K562 (cell line): ENCODE measurements around the gene NDUFB7. TPM values are rescaled to one million over a fixed set of nuclear protein-coding genes. Genes with fewer than 3 reads are reported as not detected.
A peak's percentile ranks its signal among the peaks of the same experiment; 100 is the strongest.

Experiments used
- ARNT ChIP-seq, 2 experiments: fragments of 450-650 bp; IDR thresholded peaks; 2 replicates each; pipeline ENCODE4 v1.6.1; 2016; ENCODE audit warnings: mild to moderate bottlenecking in 1 of 2
- ATF7 ChIP-seq: fragments of 450-650 bp; IDR thresholded peaks from 2 replicates; pipeline ENCODE4 v1.7.1; 2014; ENCODE audit warnings: mild to moderate bottlenecking, moderate library complexity
- CBFA2T2 ChIP-seq: fragments of 450-650 bp; conservative IDR thresholded peaks from 2 replicates; pipeline ENCODE4 v1.6.1; 2017; ENCODE audit warnings: mild to moderate bottlenecking
- DACH1 ChIP-seq: fragments of 450-650 bp; IDR thresholded peaks from 2 replicates; pipeline ENCODE4 v1.6.1; 2018; ENCODE audit not compliant: partially characterized antibody
- HEY1 ChIP-seq: fragments of 250-450 bp; sonication (Bioruptor Pico); IDR thresholded peaks from 2 replicates; pipeline ENCODE4 v1.5.0; 2020; ENCODE audit warnings: mild to moderate bottlenecking, moderate library complexity, borderline replicate concordance
- KDM1A ChIP-seq, 2 experiments: fragments of 450-650 bp; IDR thresholded peaks; 2 replicates each; pipeline ENCODE4 v1.6.1; 2016; ENCODE audit warnings: mild to moderate bottlenecking in 2 of 2
- LARP7 ChIP-seq: fragments of 450-650 bp; IDR thresholded peaks from 2 replicates; pipeline ENCODE4 v1.6.1; 2016
- MECOM ChIP-seq: fragments of 250-450 bp; sonication (Bioruptor Pico); IDR thresholded peaks from 2 replicates; pipeline ENCODE4 v1.8.0; 2022; ENCODE audit warnings: inconsistent platforms
- MTA3 ChIP-seq: fragments of 450-650 bp; formaldehyde crosslinking; IDR thresholded peaks from 2 replicates; pipeline ENCODE4 v1.6.1; 2017; ENCODE audit warnings: mild to moderate bottlenecking, borderline replicate concordance
- PHF20 ChIP-seq: fragments of 450-650 bp; IDR thresholded peaks from 2 replicates; pipeline ENCODE4 v1.6.1; 2018; ENCODE audit not compliant: partially characterized antibody
- POLR2A ChIP-seq: fragments of 450-650 bp; conservative IDR thresholded peaks from 2 replicates; pipeline ENCODE4 v1.6.1; 2016
- PRMT5 ChIP-seq: sonication (generic); formaldehyde crosslinking; IDR thresholded peaks from 2 replicates; pipeline ENCODE4 v1.5.0; 2020; ENCODE audit warnings: missing genetic modification reagents
- RCOR1 ChIP-seq, 2 experiments: IDR thresholded peaks; 2 replicates each; pipeline ENCODE4 v1.6.1; 2012; ENCODE audit warnings: low read depth in 2 of 2, low read length in 2 of 2, borderline replicate concordance in 1 of 2, improper control_type of control experiment in 1 of 2
- SIN3A ChIP-seq, 2 experiments: fragments of 150-350 bp in 1 of 2; IDR thresholded peaks; 2 replicates each; pipeline ENCODE4 v1.6.1; 2011 to 2016; ENCODE audit warnings: borderline replicate concordance in 2 of 2, low read depth in 2 of 2, low read length in 2 of 2, mild to moderate bottlenecking in 2 of 2, moderate library complexity in 2 of 2; ENCODE audit not compliant: control insufficient read depth in 1 of 2
- SMAD4 ChIP-seq: fragments of 250-450 bp; sonication (Bioruptor Pico); conservative IDR thresholded peaks from 2 replicates; pipeline ENCODE4 v1.8.0; 2021; ENCODE audit warnings: inconsistent platforms, mild to moderate bottlenecking, moderate library complexity
- WHSC1 ChIP-seq: IDR thresholded peaks from one replicate; pipeline ENCODE4 v1.6.1; 2012; ENCODE audit warnings: low read length, control low read depth, inconsistent platforms
- ZBED1 ChIP-seq: IDR thresholded peaks from 2 replicates; pipeline ENCODE4 v1.6.1; 2014
- ZNF224 ChIP-seq: sonication (generic); formaldehyde crosslinking; IDR thresholded peaks from 2 replicates; pipeline ENCODE4 v1.8.0; 2022; ENCODE audit warnings: mild to moderate bottlenecking, missing genetic modification reagents
- ZNF384 ChIP-seq: IDR thresholded peaks from 2 replicates; pipeline ENCODE4 v1.6.1; 2012; ENCODE audit warnings: low read depth, low read length, improper control_type of control experiment
- ZZZ3 ChIP-seq: fragments of 450-650 bp; IDR thresholded peaks from 2 replicates; pipeline ENCODE4 v1.6.1; 2016; ENCODE audit warnings: antibody characterized with exemption, mild to moderate bottlenecking, moderate library complexity
- polyA plus RNA-seq, 8 experiments: library from polyadenylated mRNA; depleted of rRNA in 4 of 8; stranded (reverse) in 5 of 8; unstranded in 3 of 8; fragments of >200 nt; fragmentation: Nextera tagmentation in 2 of 8; fragmentation: Illumina TruSeq in 1 of 8; extraction: Ambion mirVana in 2 of 8; extraction: Trizol in 1 of 8; gene quantifications; 2 replicates each; pipeline versions ENCODE4 v1.2.1 to v1.2.3, GENCODE V29; 2011 to 2014; ENCODE audit warnings: inconsistent platforms in 1 of 8, missing spikeins in 1 of 8
- total RNA-seq, 7 experiments: library from RNA; depleted of rRNA in 6 of 7; stranded (reverse); fragments of >200 nt in 6 of 7; fragmentation: Illumina TruSeq in 2 of 7; extraction: Trizol in 2 of 7; gene quantifications; 2 replicates each; pipeline versions ENCODE4 v1.2.1 to v1.2.3, GENCODE V29; 2011 to 2021; ENCODE audit warnings: low replicate concordance in 1 of 7
- TF ChIP-seq, protein P1 (sequence below), 3 experiments: fragments of 200-800 bp in 1 of 3; fragments of 250-450 bp in 1 of 3; fragments of 450-650 bp in 1 of 3; sonication (Bioruptor Pico) in 1 of 3; sonication (Bioruptor generic) in 1 of 3; formaldehyde crosslinking in 1 of 3; IDR thresholded peaks; 2 replicates each; pipeline versions ENCODE4 v1.6.1 to v1.8.0; 2016 to 2022; ENCODE audit warnings: mild to moderate bottlenecking in 2 of 3, missing genetic modification characterization in 2 of 3, missing compliant biosample characterization in 1 of 3, moderate library complexity in 1 of 3
- TF ChIP-seq, protein P2 (sequence below): fragments of 450-650 bp; IDR thresholded peaks from 2 replicates; pipeline ENCODE4 v1.6.1; 2018; ENCODE audit warnings: mild to moderate bottlenecking, low read depth; ENCODE audit not compliant: partially characterized antibody
- TF ChIP-seq, protein P3 (sequence below): sonication (generic); formaldehyde crosslinking; IDR thresholded peaks from 2 replicates; pipeline ENCODE4 v1.9.0; 2022; ENCODE audit warnings: mild to moderate bottlenecking, missing genetic modification reagents

NDUFB7 gene
- total and polyA plus RNA-seq, 9 of the 15 experiments (the other 6 are each of a cell fraction or from before 2014, with no cell fraction given) = 14.9 to 842 (median 137) TPM

DNA sequence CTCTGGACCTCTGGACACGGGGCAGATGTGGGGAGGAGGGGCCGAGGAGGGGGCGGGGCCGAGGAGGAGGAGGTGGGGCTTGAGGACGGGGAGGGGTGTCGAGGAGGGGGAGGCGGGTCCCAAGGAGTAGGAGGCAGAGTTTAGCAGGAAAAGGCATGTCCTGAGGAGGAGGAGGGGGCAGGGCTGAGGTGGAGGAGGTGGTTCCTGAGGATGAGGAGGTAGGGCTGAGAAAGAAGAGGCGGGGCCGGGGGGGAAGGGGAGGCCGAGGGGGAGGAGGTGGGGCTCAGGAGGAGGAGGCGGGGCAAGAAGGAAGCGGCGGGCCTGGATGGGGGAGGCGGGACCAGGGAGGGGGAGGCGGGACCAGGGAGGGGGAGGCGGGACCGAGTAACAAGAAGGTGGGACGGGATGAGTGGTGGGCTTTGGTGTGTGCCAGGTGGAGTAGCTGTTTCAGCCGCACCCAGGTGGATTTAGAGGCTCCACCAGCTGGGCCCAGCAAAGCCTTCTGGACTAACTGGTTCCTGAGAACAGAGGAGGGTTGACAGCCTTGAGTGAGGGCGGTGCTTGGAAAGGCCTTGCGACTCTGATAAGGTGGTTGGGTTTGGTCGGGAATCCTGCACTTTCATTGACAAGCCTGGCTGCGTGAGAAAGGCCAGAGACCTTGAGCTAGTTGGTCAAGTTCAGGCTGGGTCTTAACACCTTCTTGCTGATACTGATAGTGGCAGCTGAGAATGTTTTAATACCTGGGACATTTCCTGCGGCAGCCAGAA lies 34.8 kb downstream of the NDUFB7 start (continued):
- TF ChIP-seq ATF7 (0 out of 2 replicates have a peak, but pooled peaks have one; percentile 33), PRMT5 (CRISPR knock-in tag) (no peak), ZBED1 (no peak), PHF20 (no peak), DACH1 (peak; percentile 32), SIN3A (IDR thresholded peaks at IDR 0.05; ENCODE audit: borderline replicate concordance in 2 of 2, control insufficient read depth in 1 of 2, low read depth in 2 of 2, low read length in 2 of 2) (peak in 1 of 2 experiments; percentile 5; a peak in 1 of 4 replicates), ZNF224 (CRISPR knock-in tag) (no peak), ZNF384 (0 out of 2 replicates have a peak, but pooled peaks have one; percentile 21), WHSC1 (no peak), ZZZ3 (no peak), RCOR1 (IDR thresholded peaks at IDR 0.05; ENCODE audit: borderline replicate concordance in 1 of 2, low read depth in 2 of 2, low read length in 2 of 2) (peak in 1 of 2 experiments; percentile 45; a peak in 1 of 4 replicates), MECOM (CRISPR knock-in tag) (no peak), POLR2A (peak; percentile 46; the same call in 1 of the 2 replicates), KDM1A (IDR thresholded peaks at IDR 0.05) (peak; percentile 20 to 44; a peak in 3 of 4 replicates), CBFA2T2 (peak; percentile 86), MTA3 (peak; percentile 48; the same call in 1 of the 2 replicates), SMAD4 (CRISPR knock-in tag) (peak; percentile 60), LARP7 (no peak), ARNT (IDR thresholded peaks at IDR 0.05) (0 out of 4 replicates have a peak, but pooled peaks of 1 of the 2 experiments have one; percentile 42), HEY1 (CRISPR knock-in tag) (no peak)
- TF ChIP-seq, protein P1, sequence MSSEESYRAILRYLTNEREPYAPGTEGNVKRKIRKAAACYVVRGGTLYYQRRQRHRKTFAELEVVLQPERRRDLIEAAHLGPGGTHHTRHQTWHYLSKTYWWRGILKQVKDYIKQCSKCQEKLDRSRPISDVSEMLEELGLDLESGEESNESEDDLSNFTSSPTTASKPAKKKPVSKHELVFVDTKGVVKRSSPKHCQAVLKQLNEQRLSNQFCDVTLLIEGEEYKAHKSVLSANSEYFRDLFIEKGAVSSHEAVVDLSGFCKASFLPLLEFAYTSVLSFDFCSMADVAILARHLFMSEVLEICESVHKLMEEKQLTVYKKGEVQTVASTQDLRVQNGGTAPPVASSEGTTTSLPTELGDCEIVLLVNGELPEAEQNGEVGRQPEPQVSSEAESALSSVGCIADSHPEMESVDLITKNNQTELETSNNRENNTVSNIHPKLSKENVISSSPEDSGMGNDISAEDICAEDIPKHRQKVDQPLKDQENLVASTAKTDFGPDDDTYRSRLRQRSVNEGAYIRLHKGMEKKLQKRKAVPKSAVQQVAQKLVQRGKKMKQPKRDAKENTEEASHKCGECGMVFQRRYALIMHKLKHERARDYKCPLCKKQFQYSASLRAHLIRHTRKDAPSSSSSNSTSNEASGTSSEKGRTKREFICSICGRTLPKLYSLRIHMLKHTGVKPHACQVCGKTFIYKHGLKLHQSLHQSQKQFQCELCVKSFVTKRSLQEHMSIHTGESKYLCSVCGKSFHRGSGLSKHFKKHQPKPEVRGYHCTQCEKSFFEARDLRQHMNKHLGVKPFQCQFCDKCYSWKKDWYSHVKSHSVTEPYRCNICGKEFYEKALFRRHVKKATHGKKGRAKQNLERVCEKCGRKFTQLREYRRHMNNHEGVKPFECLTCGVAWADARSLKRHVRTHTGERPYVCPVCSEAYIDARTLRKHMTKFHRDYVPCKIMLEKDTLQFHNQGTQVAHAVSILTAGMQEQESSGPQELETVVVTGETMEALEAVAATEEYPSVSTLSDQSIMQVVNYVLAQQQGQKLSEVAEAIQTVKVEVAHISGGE (CRISPR knock-in tag; IDR thresholded peaks at IDR 0.05) = no peak
- TF ChIP-seq, protein P2, sequence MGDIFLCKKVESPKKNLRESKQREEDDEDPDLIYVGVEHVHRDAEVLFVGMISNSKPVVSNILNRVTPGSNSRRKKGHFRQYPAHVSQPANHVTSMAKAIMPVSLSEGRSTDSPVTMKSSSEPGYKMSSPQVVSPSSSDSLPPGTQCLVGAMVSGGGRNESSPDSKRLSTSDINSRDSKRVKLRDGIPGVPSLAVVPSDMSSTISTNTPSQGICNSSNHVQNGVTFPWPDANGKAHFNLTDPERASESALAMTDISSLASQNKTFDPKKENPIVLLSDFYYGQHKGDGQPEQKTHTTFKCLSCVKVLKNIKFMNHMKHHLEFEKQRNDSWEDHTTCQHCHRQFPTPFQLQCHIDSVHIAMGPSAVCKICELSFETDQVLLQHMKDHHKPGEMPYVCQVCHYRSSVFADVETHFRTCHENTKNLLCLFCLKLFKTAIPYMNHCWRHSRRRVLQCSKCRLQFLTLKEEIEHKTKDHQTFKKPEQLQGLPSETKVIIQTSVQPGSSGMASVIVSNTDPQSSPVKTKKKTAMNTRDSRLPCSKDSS = no peak
- TF ChIP-seq, protein P3, sequence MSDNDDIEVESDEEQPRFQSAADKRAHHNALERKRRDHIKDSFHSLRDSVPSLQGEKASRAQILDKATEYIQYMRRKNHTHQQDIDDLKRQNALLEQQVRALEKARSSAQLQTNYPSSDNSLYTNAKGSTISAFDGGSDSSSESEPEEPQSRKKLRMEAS (CRISPR knock-in tag) = no peak
